ENCODE results near the gene ARHGEF7. TPM values are rescaled to one million over a fixed set of nuclear protein-coding genes. Genes with fewer than 3 reads are reported as not detected.

The ARHGEF7 gene
- total RNA-seq, 1 experiment from 2014 or later, result 16.0 TPM

DNA sequence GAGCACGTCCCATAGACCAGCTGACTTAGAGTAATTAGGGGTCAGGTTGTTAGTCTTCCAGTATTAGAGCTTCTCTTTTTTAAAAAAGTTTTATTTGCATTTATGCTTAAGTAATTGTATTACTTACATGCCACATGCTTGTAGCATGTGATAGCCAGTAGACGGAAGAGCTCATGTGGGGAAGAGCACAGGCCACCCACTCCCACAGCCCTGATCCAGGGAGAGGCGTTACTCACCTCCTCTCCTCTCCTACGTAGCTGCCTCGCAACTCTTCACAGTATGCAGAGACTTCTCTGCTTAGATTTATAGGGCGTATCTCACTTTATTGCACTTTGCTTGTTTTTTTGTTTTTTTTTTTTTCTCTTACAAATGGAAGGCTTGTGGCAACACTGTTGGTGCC is 110.1 kb downstream of the ARHGEF7 start:
- DNase-seq (ENCODE audit: low read depth), result no peak

- DNase-seq (ENCODE audit: low read depth), result no peak
Measured at GRCh38 chr13:111225810-111226546, 110.9 kb downstream of the ARHGEF7 start.

DNA sequence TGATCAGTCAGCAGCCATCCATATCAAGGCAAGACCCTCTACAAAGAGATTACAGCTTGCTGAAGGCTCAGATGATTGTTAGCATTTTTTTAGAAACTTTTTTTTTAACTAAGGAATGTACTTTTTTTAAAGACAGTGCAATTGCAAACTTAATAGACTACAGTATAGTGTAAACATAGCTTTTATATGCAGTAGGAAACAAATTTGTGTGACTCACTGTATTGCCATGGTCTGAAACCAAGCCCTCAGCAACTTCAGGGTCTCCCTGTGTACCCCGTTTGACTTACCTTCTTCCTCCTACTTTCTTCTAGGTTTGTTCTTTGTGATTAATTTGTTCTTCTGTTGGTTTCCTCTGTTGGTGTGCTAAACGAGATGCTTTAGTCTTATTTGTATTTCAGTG is 112.3 kb downstream of the ARHGEF7 start:
- DNase-seq (ENCODE audit: low read depth), result no peak

GRCh38 chr13:111228262-111229144 is 113.4 kb downstream of the ARHGEF7 start:
- no peak for DNase-seq (ENCODE audit: low read depth)

DNA sequence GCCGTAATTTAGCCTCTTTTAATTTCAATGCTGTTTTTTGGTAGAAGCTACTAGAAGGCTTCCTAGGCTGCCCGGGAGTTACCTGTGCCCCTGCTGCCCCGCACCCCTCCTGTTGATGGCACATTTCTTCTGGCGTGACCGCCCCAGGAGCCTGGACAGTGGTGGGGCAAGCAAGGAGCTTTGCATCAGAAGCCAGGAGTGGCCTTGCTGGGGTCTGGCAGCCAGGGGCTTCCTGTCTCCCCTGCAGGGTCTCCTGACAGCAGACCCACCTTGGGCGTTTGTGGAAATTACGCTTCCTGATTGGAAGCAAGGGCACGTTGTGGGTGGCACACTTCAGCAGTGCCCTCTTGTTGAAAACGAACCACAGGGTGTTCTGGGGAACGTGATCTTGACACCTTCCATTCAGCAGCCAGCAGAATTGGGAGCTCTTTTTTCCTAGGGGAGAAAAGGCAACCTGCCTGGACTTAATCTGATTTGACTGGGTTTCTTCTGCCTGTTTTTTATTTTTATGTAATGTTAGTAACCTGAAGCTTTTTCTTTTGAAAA is 115.3 kb downstream of the ARHGEF7 start:
- DNase-seq (ENCODE audit: low read depth), result no peak

DNA sequence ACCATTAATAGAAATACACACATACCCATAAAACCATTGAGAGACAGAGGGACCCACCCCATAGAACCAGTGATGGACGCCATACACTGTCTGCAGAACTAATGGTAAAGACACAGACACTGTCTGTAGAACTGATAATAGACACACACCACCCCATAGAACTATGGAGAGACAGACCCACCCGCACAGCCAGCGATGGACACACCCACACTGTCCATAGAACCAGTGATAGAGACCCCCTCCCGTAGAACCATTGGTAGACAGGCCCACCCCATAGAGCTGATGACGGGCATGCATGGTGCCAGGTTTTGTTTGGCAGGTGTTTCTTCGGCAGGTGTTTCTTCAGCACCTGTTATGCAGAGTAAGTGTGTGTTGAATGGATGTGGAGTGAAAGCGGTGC is 117.1 kb downstream of the ARHGEF7 start:
- DNase-seq (ENCODE audit: low read depth), result no peak

GRCh38 chr13:111233080-111233479 is 118.0 kb downstream of the ARHGEF7 start:
- no peak for DNase-seq (ENCODE audit: low read depth)

- no peak for DNase-seq (ENCODE audit: low read depth)
Measured at GRCh38 chr13:111239764-111240670, 124.9 kb downstream of the ARHGEF7 start.

GRCh38 chr13:111241006-111241755 is 126.1 kb downstream of the ARHGEF7 start:
- DNase-seq (ENCODE audit: low read depth), result no peak

GRCh38 chr13:111241862-111242261 is 126.8 kb downstream of the ARHGEF7 start:
- no peak for DNase-seq (ENCODE audit: low read depth)

DNA sequence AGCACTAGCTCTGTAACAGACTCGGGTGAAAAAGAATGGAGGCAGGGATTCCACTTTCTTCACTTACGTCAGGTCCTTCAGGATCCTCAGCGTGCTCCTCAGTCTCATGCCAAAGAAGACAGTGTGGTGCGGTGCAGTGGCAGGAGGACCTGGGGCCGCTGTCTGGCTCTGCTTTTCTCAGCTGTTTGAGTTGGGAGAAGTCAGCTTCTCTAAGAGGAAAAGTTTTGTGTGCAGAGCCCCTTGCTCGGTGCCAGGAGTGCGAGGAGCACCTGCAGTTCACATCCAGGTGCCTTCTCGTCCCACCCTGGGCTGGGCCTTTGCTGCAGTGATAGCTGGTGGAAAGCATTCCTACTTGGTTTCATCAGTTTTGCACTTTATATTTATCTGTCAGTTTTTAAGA is 127.5 kb downstream of the ARHGEF7 start:
- DNase-seq (ENCODE audit: low read depth), result no peak

DNA sequence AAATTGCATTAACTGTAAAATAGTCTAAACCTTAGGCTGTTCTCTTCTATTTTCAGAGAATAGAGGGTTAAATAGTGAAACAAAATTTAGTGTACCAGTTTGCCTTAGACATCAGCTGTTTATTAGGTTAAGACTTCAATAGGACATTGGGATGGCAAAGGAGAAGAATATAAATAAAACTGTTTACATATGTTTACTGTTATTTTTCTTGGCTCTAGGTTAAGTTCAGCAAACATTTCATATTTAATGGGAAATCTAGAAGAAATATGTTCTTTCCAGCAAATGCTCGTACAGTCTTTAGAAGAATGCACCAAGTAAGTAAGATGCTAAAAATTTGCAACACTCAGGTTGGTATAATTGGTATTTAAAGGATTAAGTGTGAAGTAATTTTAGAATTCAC is 128.9 kb downstream of the ARHGEF7 start:
- DNase-seq (ENCODE audit: low read depth), result no peak

DNA sequence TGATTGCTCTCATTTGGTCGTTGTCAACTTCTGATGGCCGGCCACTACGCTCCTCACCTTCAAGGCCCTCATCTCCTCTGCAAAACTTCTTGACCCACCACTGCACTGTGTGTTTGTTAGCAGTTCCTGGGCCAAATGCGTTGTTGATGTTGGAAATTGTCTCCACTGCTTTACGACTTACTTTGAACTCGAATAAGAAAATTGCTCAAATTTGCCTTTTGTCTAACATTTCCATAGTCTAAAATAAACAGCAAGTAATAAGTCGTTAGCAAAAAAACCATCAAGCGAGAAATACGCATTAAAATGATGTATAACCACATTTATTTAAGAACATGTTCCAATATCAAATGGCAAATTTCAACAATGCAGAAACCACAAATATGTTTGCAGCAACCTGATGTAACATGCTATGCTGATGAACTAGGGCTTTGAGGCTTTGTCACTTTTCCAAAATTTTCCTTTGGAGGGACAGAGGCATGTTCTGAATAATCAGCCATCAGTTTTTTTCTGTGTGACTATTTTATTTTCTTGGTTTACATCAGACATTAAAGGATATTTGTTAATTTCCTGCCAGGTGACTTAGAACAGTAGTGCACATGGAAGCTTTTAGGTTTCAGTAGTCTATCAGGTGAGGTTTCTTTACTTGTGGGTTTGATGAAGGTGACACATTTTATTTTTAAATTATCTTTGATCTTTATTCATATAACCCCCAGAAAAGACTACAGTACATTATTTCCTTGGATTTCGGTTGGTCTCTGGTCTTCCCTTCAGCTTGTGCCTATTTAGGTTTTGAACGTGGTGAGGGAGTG is 130.7 kb downstream of the ARHGEF7 start:
- no peak for DNase-seq (ENCODE audit: low read depth)

DNA sequence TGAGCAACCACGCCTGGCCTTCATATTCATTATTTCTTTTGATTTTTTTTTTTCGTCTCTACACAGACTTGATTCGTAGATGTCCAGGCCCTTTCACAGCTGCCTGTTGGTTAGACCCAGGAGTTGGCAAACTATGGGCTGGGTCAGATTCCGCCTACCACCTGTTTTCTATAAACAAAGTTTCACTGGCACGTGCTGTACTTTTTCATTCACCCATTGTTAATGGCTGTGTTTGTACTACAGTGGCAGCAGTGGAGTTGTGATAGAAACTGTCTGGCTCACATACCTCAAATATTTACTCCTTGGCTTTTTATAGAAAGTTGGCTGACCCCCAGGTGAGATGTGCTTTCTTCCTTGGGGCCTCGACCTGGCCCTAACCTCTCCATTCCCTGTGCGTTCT is 132.4 kb downstream of the ARHGEF7 start:
- no peak for DNase-seq (ENCODE audit: low read depth)

- no peak for DNase-seq (ENCODE audit: low read depth)
Measured at GRCh38 chr13:111248822-111249221, 133.7 kb downstream of the ARHGEF7 start.

DNA sequence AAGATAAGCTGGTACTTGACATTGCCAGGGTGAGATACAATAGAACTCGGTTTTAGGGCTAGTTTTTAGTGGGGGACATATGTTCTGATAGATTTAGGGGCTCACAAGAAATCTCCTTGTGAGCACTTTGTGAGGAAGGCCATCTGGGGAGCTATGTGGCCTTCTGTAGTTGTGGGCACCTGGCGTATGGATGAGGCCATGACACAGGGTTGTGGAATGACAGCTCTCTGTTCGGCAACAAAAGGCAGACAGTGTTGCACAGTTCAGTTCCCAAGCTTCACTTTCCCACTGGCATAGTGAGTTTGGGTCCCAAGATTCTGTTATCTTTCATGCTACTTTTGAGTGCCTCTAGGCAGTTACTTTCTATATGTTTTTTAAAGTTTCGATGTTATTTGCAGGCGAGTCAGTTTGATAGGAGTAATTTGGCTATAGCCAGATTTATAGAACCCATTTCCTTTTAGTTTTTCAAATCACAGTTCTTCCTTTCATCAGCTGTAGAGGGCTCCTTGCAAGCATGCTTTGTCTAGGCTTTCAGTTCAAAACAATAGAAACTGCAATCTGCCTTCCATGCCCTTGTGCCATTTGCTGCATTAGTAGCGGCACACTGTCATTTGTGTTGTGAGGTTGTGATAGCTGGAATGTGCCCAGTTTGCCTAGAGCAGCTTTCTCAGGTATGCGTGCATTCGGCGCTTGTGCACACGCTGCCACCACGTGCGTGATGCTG is 134.7 kb downstream of the ARHGEF7 start:
- DNase-seq (ENCODE audit: low read depth), result no peak

DNA sequence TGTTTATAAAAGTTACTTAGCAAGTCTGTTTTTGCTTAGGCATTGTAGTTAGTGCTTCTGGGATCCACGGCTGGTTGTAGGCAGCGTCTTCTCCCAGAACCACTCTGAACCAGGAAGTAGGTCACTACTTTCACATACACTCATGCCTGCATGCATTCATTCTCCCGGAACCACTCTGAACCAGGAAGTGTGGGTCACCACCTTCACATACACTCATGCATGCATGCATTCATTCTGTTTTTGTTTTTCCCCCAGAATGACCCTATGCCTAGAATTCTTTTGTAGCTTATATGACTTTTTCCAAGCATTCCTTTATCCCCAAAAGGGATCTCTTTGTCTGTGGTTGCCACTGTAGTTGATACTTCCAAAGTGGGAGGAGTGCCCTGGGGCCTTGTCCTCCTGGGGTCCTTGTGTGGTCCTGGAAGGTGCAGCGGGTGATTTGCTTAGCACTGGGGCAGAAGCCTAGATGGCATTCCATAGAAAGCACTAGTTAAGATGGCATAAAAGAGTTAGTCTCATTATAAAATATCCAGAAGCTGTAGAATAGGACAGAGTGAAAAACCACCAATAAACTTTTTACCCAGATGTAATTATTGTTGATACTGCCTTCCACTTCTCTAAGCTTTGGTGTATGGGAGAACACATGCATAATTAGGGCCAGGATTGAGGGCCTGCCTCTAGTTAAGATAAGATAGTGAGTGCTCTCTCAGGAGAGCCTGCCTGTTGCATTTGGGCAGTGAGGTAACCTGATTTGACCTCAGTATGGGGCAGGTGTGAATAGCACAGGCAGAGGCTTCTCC is 136.7 kb downstream of the ARHGEF7 start:
- no peak for DNase-seq (ENCODE audit: low read depth)

All from RPMI7951 (cell line).